ENCODE data around the gene C16orf86.

C16orf86 gene

GRCh38 chr16:67649494-67649931 is 17.1 kb upstream of the C16orf86 start:
- Mint-ChIP-seq H3K9me3 (no peaks in the 10 kb centered on the region), H3K4me3 (no peak overlapping the region), H3K4me1 (peaks cover 8% of the 10 kb centered on the region), H3K27ac (no peak overlapping the region), H3K27me3 (no peaks in the 10 kb centered on the region), H3K36me3 (ENCODE audit: low read depth) (peaks cover 16% of the 10 kb centered on the region)
- DNase-seq (no peak), ATAC-seq (no peak)

- Mint-ChIP-seq H3K27ac (no peak overlapping the region), H3K4me3 (no peak overlapping the region), H3K27me3 (no peaks in the 10 kb centered on the region)
These were observed 16.6 kb upstream of the C16orf86 start for GRCh38 chr16:67650023-67650422.

GRCh38 chr16:67651039-67651438 is 15.6 kb upstream of the C16orf86 start:
- H3K27me3 Mint-ChIP-seq = no peaks in the 10 kb centered on the region
- H3K4me1 Mint-ChIP-seq = peaks cover 3% of the 10 kb centered on the region
- ATAC-seq (no peak), DNase-seq (no peak)
- no peak overlapping the region for H3K27ac Mint-ChIP-seq
- peaks cover 25% of the 10 kb centered on the region for H3K36me3 Mint-ChIP-seq (ENCODE audit: low read depth)
- H3K9me3 Mint-ChIP-seq = no peaks in the 10 kb centered on the region
- no peak overlapping the region for H3K4me3 Mint-ChIP-seq

More at GRCh38 chr16:67650023-67650422, 16.6 kb upstream of the C16orf86 start:
- ATAC-seq (no peak), DNase-seq (no peak)
- Mint-ChIP-seq H3K36me3 (ENCODE audit: low read depth) (peaks cover 20% of the 10 kb centered on the region), H3K9me3 (no peaks in the 10 kb centered on the region), H3K4me1 (peaks cover 7% of the 10 kb centered on the region)

GRCh38 chr16:67651847-67652246 is 14.8 kb upstream of the C16orf86 start:
- ATAC-seq = no peak
- Mint-ChIP-seq H3K4me3 (no peak overlapping the region), H3K4me1 (no peaks in the 10 kb centered on the region), H3K9me3 (no peaks in the 10 kb centered on the region), H3K27me3 (no peaks in the 10 kb centered on the region), H3K36me3 (ENCODE audit: low read depth) (peaks cover 25% of the 10 kb centered on the region), H3K27ac (no peak overlapping the region)
- DNase-seq = no peak

GRCh38 chr16:67652578-67653127 is 14.0 kb upstream of the C16orf86 start:
- Mint-ChIP-seq H3K27ac (no peak overlapping the region), H3K36me3 (ENCODE audit: low read depth) (peaks cover 24% of the 10 kb centered on the region), H3K9me3 (no peaks in the 10 kb centered on the region), H3K27me3 (no peaks in the 10 kb centered on the region), H3K4me1 (no peaks in the 10 kb centered on the region), H3K4me3 (no peak overlapping the region)
- DNase-seq (no peak), ATAC-seq (no peak)

GRCh38 chr16:67653128-67653788 is 13.4 kb upstream of the C16orf86 start:
- no peak for ATAC-seq
- Mint-ChIP-seq H3K27ac (no peak overlapping the region), H3K4me3 (no peak overlapping the region), H3K4me1 (no peaks in the 10 kb centered on the region), H3K9me3 (no peaks in the 10 kb centered on the region), H3K36me3 (ENCODE audit: low read depth) (peaks cover 24% of the 10 kb centered on the region), H3K27me3 (no peaks in the 10 kb centered on the region)
- no peak for DNase-seq

GRCh38 chr16:67653789-67654402 is 12.7 kb upstream of the C16orf86 start:
- peaks cover 24% of the 10 kb centered on the region for H3K36me3 Mint-ChIP-seq (ENCODE audit: low read depth)
- H3K4me1 Mint-ChIP-seq = peaks cover 4% of the 10 kb centered on the region
- H3K9me3 Mint-ChIP-seq = no peaks in the 10 kb centered on the region
- no peak for DNase-seq
- no peak overlapping the region for H3K27ac Mint-ChIP-seq
- no peaks in the 10 kb centered on the region for H3K27me3 Mint-ChIP-seq
- ATAC-seq = no peak
- no peak overlapping the region for H3K4me3 Mint-ChIP-seq

GRCh38 chr16:67654403-67654911 is 12.2 kb upstream of the C16orf86 start:
- no peak for ATAC-seq

GRCh38 chr16:67655363-67655762 is 11.3 kb upstream of the C16orf86 start:
- peaks cover 9% of the 10 kb centered on the region for H3K4me1 Mint-ChIP-seq
- peaks cover 25% of the 10 kb centered on the region for H3K36me3 Mint-ChIP-seq (ENCODE audit: low read depth)
- H3K9me3 Mint-ChIP-seq = no peaks in the 10 kb centered on the region
- DNase-seq (no peak), ATAC-seq (no peak)
- no peaks in the 10 kb centered on the region for H3K27me3 Mint-ChIP-seq
- no peak overlapping the region for H3K4me3 Mint-ChIP-seq
- H3K27ac Mint-ChIP-seq = peak overlapping the region; percentile 48

More at GRCh38 chr16:67654403-67654911, 12.2 kb upstream of the C16orf86 start:
- Mint-ChIP-seq H3K9me3 (no peaks in the 10 kb centered on the region), H3K4me1 (peaks cover 7% of the 10 kb centered on the region), H3K4me3 (no peak overlapping the region), H3K36me3 (ENCODE audit: low read depth) (peaks cover 27% of the 10 kb centered on the region), H3K27me3 (no peaks in the 10 kb centered on the region), H3K27ac (no peak overlapping the region)
- no peak for DNase-seq

- ATAC-seq (no peak), DNase-seq (no peak)
- Mint-ChIP-seq H3K36me3 (ENCODE audit: low read depth) (peaks cover 19% of the 10 kb centered on the region), H3K27ac (no peak overlapping the region), H3K27me3 (no peaks in the 10 kb centered on the region), H3K9me3 (no peaks in the 10 kb centered on the region), H3K4me3 (no peak overlapping the region), H3K4me1 (peaks cover 14% of the 10 kb centered on the region)
These were observed 10.1 kb upstream of the C16orf86 start for GRCh38 chr16:67656344-67657016.

- Mint-ChIP-seq H3K27ac (no peak overlapping the region), H3K27me3 (no peaks in the 10 kb centered on the region), H3K36me3 (ENCODE audit: low read depth) (peaks cover 14% of the 10 kb centered on the region), H3K4me1 (peaks cover 18% of the 10 kb centered on the region), H3K4me3 (no peak overlapping the region), H3K9me3 (no peaks in the 10 kb centered on the region)
- no peak for ATAC-seq
- no peak for DNase-seq
These were observed 9.5 kb upstream of the C16orf86 start for GRCh38 chr16:67657017-67657608.

- H3K4me3 Mint-ChIP-seq = no peak overlapping the region
- peaks cover 18% of the 10 kb centered on the region for H3K4me1 Mint-ChIP-seq
- peaks cover 12% of the 10 kb centered on the region for H3K36me3 Mint-ChIP-seq (ENCODE audit: low read depth)
- no peak for DNase-seq
- ATAC-seq = no peak
- no peak overlapping the region for H3K27ac Mint-ChIP-seq
- H3K27me3 Mint-ChIP-seq = no peaks in the 10 kb centered on the region
- no peaks in the 10 kb centered on the region for H3K9me3 Mint-ChIP-seq
These were observed 8.7 kb upstream of the C16orf86 start for GRCh38 chr16:67657751-67658518.

GRCh38 chr16:67658849-67659674 is 7.6 kb upstream of the C16orf86 start:
- Mint-ChIP-seq H3K27ac (peak overlapping the region; percentile 72), H3K4me3 (peak overlapping the region; percentile 92), H3K36me3 (ENCODE audit: low read depth) (peaks cover 12% of the 10 kb centered on the region), H3K4me1 (peaks cover 18% of the 10 kb centered on the region), H3K9me3 (no peaks in the 10 kb centered on the region), H3K27me3 (no peaks in the 10 kb centered on the region)
- DNase-seq (no peak), ATAC-seq (no peak)

Data from activated naive CD8-positive, alpha-beta T cell treated with anti-CD3 and anti-CD28 coated beads, Interleukin-2, amount 50 U/mL, for 24 hours (primary cell).